ENCODE data around the gene EFHD2.

GRCh38 chr1:15424146-15424667, 14.5 kb downstream of the EFHD2 start:
- no peak for TF ChIP-seq CTCF (conservative IDR thresholded peaks at IDR 0.05; ENCODE audit: low read length)
- TF ChIP-seq EZH2phosphoT487 (IDR thresholded peaks at IDR 0.05; ENCODE audit: borderline replicate concordance) = no peak

All from Loucy (cell line).